ENCODE results near the gene SSB.
"Not testable (repeated sequence)": the region's sequence is repeated elsewhere in the genome, so short reads cannot be mapped to it uniquely, and the experiment has no call there.

Gene SSB

DNA sequence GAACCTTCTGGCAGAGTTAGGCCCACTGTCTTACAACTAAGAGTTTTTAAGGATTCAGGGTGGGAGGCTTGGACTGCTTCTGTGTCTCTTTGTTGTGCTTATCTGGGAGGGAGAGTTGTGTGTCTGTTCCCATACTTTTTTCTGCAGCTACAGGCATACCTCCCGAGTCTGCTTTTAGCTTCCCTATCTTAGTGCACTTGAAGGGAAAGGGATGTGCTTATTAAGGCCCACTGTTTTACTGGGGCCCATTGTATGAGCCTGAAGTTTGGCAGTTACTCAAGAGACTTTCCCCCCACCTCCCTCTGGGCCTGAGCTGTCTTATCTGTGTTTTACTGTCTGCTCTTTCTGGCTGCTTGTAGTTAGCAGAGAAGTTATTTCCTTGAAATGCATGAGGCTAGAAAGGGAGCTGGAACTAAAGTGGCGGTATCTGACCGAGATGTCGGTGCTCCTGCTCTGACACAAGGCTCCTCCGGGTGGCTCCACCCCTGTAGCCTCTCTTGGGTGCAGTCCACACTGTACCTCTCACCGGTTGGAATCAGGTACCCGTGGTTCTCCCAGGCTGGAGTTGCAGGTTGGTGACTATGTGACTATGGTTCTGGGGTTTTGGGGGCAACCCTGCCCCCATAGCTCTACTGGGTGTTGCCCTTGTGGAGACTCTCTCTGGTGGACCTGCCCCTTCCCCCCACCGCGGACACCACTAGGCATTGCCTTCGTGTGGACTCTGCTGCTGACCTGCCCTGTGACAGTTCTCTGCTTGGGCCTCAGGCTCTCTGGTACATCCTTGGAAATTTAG is 41.5 kb downstream of the SSB start:
- no peak for DNase-seq

DNA sequence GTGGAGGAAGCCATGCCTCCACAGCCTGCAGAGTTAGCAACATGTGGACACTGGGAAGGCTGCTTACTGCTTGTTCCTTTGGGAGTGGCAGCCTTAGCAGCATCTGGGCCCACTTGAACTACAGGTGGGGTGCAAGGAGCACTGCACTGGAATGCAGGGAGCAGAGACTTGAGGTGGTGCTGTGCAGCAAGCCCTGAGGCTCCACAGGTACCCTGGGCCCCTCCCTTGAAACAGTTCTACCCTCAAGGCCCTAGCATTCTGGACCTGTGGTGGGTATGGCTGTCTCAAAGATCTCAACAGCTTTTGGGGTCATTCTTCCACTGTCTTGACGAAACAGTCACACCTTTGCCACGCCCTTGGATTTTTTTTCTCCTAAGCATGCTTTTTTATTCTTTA is 42.1 kb downstream of the SSB start:
- DNase-seq, result no peak

DNA sequence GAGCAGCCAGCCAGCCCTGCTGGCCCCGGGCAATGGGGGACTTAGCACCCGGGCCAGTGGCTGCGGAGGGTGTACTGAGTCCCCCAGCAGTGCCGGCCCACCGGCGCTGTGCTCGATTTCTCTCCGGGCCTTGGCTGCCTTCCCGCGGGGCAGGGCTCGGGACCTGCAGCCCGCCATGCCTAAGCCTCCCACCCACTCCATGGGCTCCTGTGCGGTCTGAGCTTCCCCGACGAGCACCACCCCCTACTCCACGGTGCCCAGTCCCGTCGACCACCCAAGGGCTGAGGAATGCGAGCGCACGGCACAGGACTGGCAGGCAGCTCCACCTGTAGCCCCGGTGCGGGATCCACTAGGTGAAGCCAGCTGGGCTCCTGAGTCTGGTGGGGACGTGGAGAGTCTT is 43.0 kb downstream of the SSB start:
- DNase-seq, result not testable (repeated sequence)

DNA sequence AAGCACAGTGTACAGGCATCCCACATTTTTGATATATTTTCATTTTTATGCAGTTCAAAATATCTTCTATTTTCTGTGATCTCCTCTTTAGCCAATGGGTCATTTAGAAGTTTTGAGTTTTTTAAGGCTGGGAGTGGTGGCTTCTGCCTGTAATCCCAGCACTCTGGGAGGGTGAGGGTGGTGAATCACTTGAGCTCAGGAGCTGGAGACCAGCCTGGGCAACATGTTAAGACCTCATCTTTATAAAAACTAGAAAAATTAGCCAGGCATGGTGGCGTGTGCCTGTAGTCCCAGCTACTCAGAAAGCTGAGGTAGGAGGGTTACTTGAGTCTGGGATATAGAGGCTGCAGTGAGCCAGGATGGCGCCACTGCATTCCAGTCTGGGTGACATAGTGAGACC is 46.3 kb downstream of the SSB start:
- DNase-seq, result no peak

DNA sequence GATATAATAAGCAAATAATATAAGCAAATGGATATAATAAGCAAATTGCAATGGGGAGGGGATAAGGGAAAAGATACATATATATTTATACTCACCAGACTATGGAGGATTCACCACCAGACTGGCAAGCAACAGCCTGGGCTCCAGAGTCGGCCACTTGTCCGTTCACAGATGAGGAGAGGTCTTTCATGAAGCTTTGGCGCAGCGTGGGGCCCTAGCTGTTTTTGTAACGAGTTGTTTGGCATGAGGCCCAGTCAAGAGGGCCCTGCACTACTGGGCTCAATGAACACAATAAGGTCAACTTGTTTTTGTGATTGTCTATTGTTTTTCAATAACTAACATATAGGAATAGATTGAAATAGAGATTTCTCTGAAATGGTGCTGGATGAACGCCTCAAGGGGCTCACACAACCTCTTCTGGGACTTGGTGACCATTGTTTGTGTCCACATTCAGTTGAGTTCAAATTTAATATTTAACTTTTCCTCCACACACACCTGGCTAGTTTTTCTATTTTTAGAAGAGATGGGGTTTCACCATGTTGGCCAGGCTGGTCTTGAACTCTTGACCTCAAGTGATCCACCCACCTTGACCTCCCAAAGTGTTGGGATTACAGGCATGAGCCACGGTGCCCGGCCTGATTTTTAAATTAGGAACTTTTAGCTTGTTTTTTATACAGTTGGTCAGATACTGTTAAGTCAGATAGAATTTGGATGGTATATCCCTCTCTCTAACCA is 50.5 kb downstream of the SSB start:
- DNase-seq, result peak; percentile 5

DNA sequence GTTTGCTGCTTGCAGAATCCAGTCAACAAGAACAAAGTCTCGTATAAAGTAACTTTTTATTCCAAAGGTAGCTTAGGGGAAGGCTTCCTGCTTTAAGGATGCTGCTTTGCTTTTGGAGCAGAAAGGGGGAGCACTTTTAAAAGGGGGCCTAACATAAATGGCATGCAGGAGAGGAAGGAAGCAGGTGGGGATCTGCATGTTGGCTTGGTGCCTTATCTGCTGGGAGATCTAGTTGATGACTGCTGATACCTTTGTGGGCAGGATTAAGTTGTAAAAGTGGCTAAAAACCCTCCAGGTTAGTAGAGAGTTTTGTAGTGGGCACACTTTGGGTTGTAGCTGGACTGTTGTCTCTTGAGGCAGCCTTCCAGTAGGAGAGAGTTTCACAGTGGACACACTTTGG is 51.0 kb downstream of the SSB start:
- DNase-seq, result no peak

DNA sequence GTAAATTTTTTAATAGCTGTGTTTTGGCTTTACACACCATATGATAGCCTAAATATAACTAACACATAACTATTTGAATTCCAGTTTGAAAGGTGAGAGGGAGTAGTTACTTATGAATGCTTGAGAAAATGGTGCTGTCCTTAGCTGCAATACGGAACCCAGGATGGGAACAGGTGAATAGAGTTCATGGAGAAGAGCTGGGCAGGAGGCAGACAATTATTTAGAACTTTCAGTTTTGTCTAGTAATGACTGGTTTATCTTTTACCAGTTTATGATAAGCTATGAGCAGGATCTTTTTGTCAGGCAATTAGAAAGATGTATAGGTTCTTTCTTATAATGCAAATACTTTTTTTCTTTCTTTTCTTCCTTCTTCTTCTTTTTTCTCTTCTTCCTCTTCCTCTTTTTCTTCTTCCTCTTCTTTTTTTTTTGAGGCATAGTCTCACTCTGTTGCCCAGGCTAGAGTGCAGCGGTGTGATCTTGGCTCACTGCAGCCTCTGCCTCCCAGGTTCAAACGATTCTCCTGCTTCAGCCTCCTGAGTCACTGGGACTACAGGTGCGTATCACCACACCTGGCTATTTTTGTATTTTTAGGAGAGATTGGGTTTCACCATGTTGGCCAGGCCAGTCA is 54.5 kb downstream of the SSB start:
- DNase-seq, result no peak

DNA sequence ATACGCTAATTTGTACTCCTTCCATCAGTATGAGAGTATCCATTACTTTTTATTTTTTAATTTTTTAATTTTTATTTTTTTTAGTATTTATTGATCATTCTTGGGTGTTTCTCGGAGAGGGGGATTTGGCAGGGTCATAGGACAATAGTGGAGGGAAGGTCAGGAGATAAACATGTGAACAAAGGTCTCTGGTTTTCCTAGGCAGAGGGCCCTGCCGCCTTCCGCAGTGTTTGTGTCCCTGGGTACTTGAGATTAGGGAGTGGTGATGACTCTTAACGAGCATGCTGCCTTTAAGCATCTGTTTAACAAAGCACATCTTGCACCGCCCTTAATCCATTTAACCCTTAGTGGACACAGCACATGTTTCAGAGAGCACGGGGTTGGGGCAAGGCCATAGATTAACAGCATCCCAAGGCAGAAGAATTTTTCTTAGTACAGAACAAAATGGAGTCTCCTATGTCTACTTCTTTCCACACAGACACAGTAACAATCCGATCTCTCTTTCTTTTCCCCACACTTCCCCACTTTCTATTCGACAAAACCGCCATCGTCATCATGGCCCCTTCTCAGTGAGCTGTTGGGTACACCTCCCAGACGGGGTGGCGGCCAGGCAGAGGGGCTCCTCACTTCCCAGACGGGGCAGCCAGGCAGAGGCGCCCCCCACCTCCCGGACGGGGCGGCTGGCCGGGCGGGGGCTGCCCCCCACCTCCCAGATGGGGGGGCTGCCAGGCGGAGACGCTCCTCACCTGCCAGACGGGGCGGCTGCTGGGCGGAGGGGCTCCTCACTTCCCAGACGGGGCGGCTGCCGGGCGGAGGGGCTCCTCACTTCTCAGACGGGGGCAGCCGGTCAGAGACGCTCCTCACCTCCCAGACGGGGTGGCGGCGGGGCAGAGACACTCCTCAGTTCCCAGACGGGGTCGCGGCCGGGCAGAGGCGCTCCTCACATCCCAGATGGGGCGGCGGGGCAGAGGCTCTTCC is 56.9 kb downstream of the SSB start:
- not testable (repeated sequence) for DNase-seq

DNA sequence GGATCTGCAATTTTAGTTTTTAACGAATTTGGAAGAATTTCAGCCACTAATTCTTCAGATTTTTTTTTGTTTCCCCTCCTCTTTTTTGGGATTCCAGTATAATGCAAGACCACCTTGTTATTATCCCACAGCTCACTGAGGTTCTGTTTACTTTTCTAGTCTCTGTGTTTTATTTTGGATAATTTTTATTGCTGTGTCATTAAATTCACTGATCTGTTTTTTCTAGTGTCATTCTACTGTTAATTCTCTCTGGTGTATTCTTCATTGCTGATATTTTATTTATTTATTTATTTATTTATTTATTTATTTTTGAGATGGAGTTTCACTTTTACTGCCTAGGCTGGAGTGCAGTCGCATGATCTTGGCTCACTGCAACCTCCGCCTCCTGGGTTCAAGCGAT is 60.8 kb downstream of the SSB start:
- DNase-seq, result no peak

DNA sequence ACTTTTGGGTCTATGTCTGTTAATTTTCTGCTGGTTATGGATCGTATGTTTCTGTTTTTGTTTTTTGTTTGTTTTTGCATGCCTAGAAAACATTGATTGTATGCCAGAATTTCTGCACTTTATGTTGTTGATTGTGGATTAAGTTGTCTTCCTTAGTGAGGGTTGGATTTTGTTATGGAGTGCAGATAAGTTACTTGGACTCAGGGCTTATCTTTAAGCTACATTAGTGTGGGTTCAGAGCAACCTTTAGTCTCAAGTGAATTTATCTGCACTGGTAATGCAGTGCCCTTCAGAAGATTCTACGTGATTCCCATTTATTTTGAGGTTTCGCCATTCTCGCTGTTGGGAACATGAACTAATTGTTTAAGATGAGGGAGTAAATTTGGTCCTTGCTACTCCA is 61.5 kb downstream of the SSB start:
- DNase-seq, result no peak
